ENCODE results near the gene LBR. TPM values are rescaled to one million over a fixed set of nuclear protein-coding genes. Genes with fewer than 3 reads are reported as not detected.

LBR gene
- total RNA-seq, 2 donors from 2014 or later = 85.2 to 88.5 TPM

DNA sequence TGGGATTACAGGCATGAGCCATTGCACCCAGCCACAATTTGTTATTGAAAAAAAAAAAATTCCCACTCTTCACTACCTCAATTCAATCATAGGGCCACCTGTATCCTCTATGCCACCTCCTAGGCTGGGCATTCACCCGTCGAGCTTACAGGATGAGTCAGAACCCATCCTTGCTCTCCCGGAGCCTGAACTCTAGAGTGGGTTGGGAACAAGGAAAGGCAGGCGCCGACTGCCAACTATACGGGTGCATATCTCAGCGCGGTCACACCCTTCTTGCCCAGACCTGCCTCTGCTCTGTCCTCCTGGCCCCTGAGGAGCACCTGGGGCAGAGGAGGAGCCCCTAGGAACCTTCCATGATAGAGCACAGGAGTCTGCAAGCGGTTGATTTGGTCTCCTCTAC lies 21.4 kb upstream of the LBR start:
- ATAC-seq (peak; percentile 63), DNase-seq (peak; percentile 68 to 88)
- intact Hi-C loops (cut with DNase I, micrococcal nuclease) = no loop called here

GRCh38 chr1:225448146-225448805 lies 20.4 kb upstream of the LBR start:
- intact Hi-C loops (cut with DNase I, micrococcal nuclease) = no loop called here
- DNase-seq = no peak
- ATAC-seq = no peak

GRCh38 chr1:225447650-225448089 lies 19.8 kb upstream of the LBR start:
- ATAC-seq = no peak
- peak; percentile 34 to 85 for DNase-seq
- intact Hi-C loops (cut with DNase I, micrococcal nuclease) = no loop called here

GRCh38 chr1:225446981-225447615 lies 19.3 kb upstream of the LBR start:
- ATAC-seq (no peak), DNase-seq (peak in 1 of 2 donors; percentile 26)
- intact Hi-C loops (cut with DNase I, micrococcal nuclease) = no loop called here

DNA sequence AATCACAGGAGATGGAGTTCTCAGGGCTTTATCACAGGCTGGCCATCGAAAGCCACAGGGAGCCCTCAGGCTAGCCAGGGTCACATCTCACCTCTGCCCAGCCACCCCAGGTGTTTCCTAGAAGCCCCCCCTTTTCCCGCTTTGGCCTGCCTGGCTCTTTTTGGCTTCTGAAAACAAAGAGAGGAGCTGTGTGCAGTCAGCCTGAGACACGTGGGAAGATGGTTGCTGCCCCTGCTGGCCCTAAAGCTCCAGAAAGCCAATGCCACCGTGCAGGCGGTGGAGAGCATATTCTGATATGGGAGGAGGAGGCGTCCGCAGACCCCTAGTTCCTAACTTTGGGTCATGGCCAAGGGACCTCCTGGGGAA lies 18.7 kb upstream of the LBR start:
- ATAC-seq (no peak), DNase-seq (peak in 1 of 2 donors; percentile 30)
- intact Hi-C loops (cut with DNase I, micrococcal nuclease) = no loop called here

DNA sequence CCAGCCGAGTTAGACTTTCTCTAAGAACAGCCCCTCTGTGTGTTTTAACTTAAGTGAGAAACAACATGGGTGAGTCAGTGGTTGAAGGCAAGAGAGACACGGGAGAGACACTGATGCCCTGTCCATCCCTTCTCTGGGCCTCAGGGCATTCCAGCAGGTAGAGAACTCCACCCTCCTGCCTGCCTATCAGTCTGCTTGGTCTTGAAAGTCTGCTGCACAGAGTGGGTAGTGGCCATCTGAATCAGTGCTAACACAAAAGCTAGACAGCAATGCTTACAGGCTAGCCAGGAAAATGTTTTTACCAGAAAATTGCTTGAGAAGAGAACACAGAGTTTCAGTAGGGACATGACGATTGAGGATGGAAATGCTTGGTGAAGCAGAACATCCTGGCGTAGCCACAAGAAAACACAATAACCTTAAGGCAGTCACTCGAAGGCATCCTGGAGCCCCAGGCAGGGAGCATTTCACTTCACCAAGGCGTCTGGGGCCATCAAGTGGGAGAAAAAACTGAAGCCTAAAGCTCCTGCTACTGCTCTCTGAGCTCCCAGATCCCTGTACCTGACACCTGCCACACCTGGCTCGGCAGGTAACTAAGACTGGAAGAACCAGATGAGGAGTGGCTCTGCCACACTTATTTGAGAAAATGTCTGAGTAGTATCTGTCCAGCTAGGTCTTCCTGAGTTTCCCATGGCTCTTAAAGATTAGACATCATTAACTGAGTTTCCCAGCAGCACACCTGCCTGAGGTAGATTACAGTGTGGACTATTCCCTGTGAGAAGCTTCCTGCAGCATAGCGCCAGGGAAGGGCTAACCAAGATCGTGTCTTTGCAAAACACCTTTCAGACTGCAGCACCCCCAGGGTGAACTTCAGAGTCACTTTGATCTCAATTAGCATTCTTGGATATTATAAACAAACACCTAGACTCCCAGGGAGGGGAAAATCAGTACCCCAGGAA lies 18.1 kb upstream of the LBR start:
- intact Hi-C loops (cut with DNase I, micrococcal nuclease) = no loop called here
- DNase-seq (peak in 1 of 2 donors; percentile 43), ATAC-seq (peak; percentile 31)

DNA sequence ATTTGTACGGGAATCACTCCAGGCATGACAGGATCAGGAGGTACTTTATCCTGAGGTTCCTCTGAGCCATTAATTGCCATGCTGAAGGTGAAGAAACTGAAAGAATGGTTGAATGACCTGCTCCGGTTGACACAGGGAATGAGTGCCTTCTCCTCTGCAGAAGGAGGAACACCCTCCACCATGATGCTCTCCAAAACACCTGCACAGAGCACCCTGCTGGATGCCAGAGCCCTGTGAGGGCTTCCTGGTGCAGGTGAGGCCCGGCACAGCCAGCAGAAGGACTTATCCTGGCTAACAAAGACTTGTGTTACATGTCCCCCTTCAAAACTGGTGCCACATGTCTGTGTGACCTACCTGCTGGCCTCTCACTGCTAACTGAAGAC lies 14.3 kb upstream of the LBR start:
- ATAC-seq (no peak), DNase-seq (no peak)
- intact Hi-C loops (cut with DNase I, micrococcal nuclease) = no loop called here

GRCh38 chr1:225441314-225442122 lies 13.7 kb upstream of the LBR start:
- intact Hi-C loops (cut with DNase I, micrococcal nuclease) = no loop called here
- peak; percentile 58 for ATAC-seq
- DNase-seq = peak; percentile 76 to 86

DNA sequence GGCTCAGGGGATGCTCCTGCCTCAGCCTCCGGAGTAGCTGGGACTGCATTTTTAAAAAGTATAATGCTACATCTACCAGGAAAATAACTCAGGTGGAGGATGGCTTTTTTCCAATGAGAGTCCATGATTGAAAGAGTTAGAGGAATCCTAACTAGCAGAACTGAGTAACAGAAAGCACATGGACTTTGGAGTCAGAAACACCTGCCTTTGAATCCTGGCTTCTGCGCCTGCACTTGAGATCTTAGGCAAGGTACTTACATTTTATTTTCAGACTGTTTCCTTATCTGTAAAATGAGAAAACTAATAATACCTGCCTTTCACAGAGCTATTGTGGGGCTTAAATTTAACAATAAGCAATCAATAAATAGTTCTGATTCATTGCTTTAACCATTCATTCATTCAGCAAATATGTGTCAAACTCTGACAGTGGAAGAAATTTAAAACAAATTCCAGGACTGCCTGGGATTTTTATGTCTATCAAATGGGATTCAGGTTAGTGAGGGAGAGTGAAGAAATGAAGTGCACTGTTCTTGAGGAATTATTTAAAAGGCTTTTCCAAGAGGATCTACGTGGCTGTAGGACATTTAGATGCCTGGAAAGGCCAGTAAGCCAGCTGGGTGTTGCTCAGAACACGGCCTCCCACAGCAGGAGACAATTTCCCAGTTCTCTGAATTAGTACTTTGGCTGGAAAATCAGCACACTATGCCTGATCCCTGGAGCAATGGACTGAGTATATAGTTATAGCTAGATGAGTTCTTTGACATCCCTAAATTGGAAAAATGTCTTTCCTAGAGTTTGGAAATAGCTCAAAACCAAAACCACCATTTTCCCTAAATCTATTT lies 12.8 kb upstream of the LBR start:
- DNase-seq (peak; percentile 30 to 64), ATAC-seq (peak; percentile 44)
- intact Hi-C loops (cut with DNase I, micrococcal nuclease) = no loop called here

- intact Hi-C loops (cut with DNase I, micrococcal nuclease) = no loop called here
- ATAC-seq (no peak), DNase-seq (peak; percentile 43 to 50)
These were observed 10.0 kb upstream of the LBR start for GRCh38 chr1:225437710-225438437.

GRCh38 chr1:225435957-225436392 lies 8.1 kb upstream of the LBR start:
- ATAC-seq = no peak
- intact Hi-C loops (cut with DNase I, micrococcal nuclease) = no loop called here
- no peak for DNase-seq

- no peak for ATAC-seq
- no peak for DNase-seq
- intact Hi-C loops (cut with DNase I, micrococcal nuclease) = no loop called here
These were observed 7.6 kb upstream of the LBR start for GRCh38 chr1:225435487-225435886.

DNA sequence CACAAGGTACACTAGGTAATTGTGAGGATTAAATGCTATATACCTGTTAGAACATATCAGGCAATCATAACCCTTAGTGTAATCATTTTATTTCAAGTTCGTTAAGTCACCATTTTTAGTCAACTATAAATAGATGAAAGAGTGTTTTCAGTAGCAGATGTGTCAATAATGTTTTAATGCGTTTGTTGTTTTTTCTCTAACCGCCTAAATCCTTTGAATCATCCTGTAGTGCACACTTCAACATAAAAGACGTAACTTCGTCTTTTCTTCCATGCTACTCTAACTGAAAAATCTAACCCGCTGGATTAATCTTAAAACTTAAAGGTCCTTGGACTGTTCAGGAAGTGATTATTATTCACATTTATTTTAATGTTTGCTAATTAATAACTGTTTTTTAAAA lies 7.2 kb upstream of the LBR start:
- intact Hi-C loops (cut with DNase I, micrococcal nuclease) = no loop called here
- DNase-seq (no peak), ATAC-seq (no peak)

DNA sequence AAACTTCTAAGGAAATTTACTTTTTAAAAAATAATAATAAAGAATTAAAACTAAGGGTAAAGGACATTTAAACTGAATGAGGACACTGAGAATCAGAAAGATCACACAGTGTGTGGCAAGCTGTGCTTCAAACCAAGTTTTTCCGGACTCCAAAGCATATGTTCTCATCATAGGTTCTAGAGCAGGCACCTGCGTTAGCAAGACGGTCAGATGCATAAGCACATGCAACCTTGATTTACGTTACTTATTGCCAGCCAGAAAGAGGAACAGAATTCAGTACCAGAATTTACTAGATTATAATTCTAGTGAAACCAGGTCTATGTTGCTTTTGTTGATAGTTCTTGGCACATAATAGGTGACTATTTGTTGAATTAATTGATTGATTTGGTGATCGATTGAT lies 6.2 kb upstream of the LBR start:
- intact Hi-C loops (cut with DNase I, micrococcal nuclease) = no loop called here
- no peak for DNase-seq
- no peak for ATAC-seq

GRCh38 chr1:225431081-225431863 lies 3.4 kb upstream of the LBR start:
- ATAC-seq = no peak
- DNase-seq = no peak
- intact Hi-C loops (cut with DNase I, micrococcal nuclease) = no loop called here

DNA sequence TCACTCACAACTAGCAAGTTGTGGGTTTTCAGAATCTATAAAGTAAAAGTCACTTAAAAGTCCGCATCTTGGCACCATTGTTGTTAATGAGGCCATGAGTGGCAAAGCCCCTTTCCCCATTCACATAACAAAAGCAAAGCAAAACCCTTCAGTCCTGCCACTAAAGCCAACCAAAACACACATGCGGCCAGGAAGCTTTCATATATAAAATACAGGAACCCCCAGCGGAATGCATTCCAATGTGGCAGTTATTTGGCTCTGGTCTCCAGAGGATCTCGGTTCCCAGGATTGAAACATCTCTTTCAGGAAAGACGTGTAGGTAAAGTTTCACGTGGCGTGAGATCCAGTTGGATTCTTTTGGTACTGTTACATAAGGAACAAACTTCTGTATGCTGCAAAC lies 2.5 kb upstream of the LBR start:
- ATAC-seq (no peak), DNase-seq (no peak)
- intact Hi-C loops (cut with DNase I, micrococcal nuclease) = no loop called here
